ENCODE data around the gene RAMP3. TPM values are rescaled to one million over a fixed set of nuclear protein-coding genes. Genes with fewer than 3 reads are reported as not detected.

Gene RAMP3
- total RNA-seq, 1 experiment from 2014 or later, result 0.13 TPM

- H3K9me3 ChIP-seq (ENCODE audit: control insufficient read depth, insufficient read depth, low read depth, low read length), result no peaks in the 10 kb centered on the region
- H3K4me1 ChIP-seq (ENCODE audit: control insufficient read depth, insufficient read depth, low read length), result no peaks in the 10 kb centered on the region
- BruUV-seq (replicated peaks), result no TSS peak
- no peak overlapping the region for H3K4me3 ChIP-seq (ENCODE audit: low read depth in 2 of 2, low read length in 2 of 2)
- TF ChIP-seq SIN3A (IDR thresholded peaks at IDR 0.05; ENCODE audit: borderline replicate concordance, insufficient read depth, low read depth, low read length) (no peak), CTCF (IDR thresholded peaks at IDR 0.05) (no peak), TCF7L2 (IDR thresholded peaks at IDR 0.05; ENCODE audit: low read depth, low read length) (no peak), POLR2AphosphoS5 (IDR thresholded peaks at IDR 0.05; ENCODE audit: low read depth, low read length) (no peak), REST (IDR thresholded peaks at IDR 0.05; ENCODE audit: insufficient read depth in 1 of 2, low read depth in 2 of 2, low read length in 1 of 2) (no peak)
- intact Hi-C loops (cut with micrococcal nuclease; ENCODE audit: unreplicated experiment), result no loop called here
- DNase-seq (ENCODE audit: low read depth, low spot score) (no peak), ATAC-seq (no peak)
- POLR2A ChIA-PET, result no interaction called here
- CTCF ChIA-PET, result no interaction called here
- H3K27me3 ChIP-seq (ENCODE audit: control insufficient read depth, insufficient read depth, low read length), result peaks cover 27% of the 10 kb centered on the region
- in situ Hi-C loops (cut with HindIII; ENCODE audit: low pct_unique_long_range_greater_than_20kb, low sequenced_read_pairs), result no loop called here
- no peaks in the 10 kb centered on the region for H3K36me3 ChIP-seq (ENCODE audit: control insufficient read depth, insufficient read depth, low read length)
- H3K27ac ChIP-seq (ENCODE audit: low read length), result no peak overlapping the region
Measured at GRCh38 chr7:45230083-45230482, 72.5 kb downstream of the RAMP3 start.

- Histone ChIP-seq H3K4me3 (ENCODE audit: low read depth in 2 of 2, low read length in 2 of 2) (no peak overlapping the region), H3K9me3 (ENCODE audit: control insufficient read depth, insufficient read depth, low read depth, low read length) (no peaks in the 10 kb centered on the region), H3K27ac (ENCODE audit: low read length) (no peak overlapping the region), H3K4me1 (ENCODE audit: control insufficient read depth, insufficient read depth, low read length) (no peaks in the 10 kb centered on the region), H3K36me3 (ENCODE audit: control insufficient read depth, insufficient read depth, low read length) (no peaks in the 10 kb centered on the region), H3K27me3 (ENCODE audit: control insufficient read depth, insufficient read depth, low read length) (peaks cover 28% of the 10 kb centered on the region)
- ChIA-PET POLR2A (no interaction called here), CTCF (no interaction called here)
- no TSS peak for BruUV-seq (replicated peaks)
- no peak for TF ChIP-seq SIN3A (IDR thresholded peaks at IDR 0.05; ENCODE audit: borderline replicate concordance, insufficient read depth, low read depth, low read length)
- no peak for TF ChIP-seq CTCF (IDR thresholded peaks at IDR 0.05)
- TF ChIP-seq POLR2AphosphoS5 (IDR thresholded peaks at IDR 0.05; ENCODE audit: low read depth, low read length), result no peak
- TF ChIP-seq REST (IDR thresholded peaks at IDR 0.05; ENCODE audit: insufficient read depth in 1 of 2, low read depth in 2 of 2, low read length in 1 of 2), result 0 out of 4 replicates have a peak, but pooled peaks of 1 of the 2 experiments have one; percentile 32
- TF ChIP-seq TCF7L2 (IDR thresholded peaks at IDR 0.05; ENCODE audit: low read depth, low read length), result no peak
- ATAC-seq, result no peak
- in situ Hi-C loops (cut with HindIII; ENCODE audit: low pct_unique_long_range_greater_than_20kb, low sequenced_read_pairs) (no loop called here), intact Hi-C loops (cut with micrococcal nuclease; ENCODE audit: unreplicated experiment) (no loop called here)
- no peak for DNase-seq (ENCODE audit: low read depth, low spot score)
Measured at GRCh38 chr7:45230611-45231165, 73.1 kb downstream of the RAMP3 start.

Measured in Panc1 (cell line).